C4-2B (cell line): ENCODE results near the gene PLD1.

Experiments used
- CTCF ChIP-seq: fragments of 450-650 bp; conservative IDR thresholded peaks from 2 replicates; pipeline ENCODE4 v1.5.1; 2017; ENCODE audit warnings: mild to moderate bottlenecking
- ZFX ChIP-seq: fragments of 450-650 bp; IDR thresholded peaks from 2 replicates; pipeline ENCODE4 v1.6.1; 2017

DNA sequence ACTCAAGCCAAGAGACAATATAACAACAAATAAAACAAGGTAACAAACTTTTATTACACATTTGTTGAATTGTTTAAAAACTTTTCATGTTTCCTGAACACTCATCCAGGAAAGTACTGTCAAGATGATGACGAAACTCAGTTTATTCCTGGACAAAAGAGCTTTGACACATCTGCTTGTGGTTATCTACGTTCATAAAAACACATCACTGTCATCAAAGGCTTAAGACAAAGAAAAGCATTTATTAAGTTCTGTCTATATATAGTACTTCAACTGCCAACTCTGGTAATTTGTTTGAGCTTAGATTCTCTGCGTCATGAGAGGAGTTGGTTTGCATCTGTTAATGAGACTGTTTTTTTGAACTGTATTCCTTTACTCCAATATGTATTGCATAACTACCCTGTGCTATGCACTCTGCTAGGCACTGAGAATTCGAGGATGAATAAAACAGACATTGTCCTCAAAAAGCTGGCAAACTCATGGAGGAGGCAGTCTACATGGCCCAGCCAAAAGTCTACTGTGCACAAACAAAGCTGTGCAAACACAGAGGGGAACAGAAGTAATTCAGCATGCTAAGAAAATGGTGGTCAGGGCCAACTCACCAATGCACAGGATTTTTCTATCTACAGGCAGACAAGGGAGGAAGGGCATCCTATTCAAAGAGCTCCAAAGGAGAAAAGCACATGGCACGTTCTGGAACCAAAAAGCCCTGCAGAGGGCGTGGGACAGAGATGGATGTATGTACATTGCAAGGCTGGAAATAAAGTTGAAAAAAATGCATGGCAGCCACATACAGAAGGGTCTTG is 21.5 kb downstream of the PLD1 start:
- TF ChIP-seq CTCF = peak; percentile 64
- TF ChIP-seq ZFX = no peak
